Suprapubic skin (tissue), 4 donors: ENCODE data around the gene ERCC1. TPM values are rescaled to one million over a fixed set of nuclear protein-coding genes. Genes with fewer than 3 reads are reported as not detected.

ENCODE experiments used
- DNase-seq, 2 donors: peaks; one replicate each; pipeline ENCODE4 v3.0.0-alpha.2; 2019; ENCODE audit warnings: low spot score in 2 of 2
- H3K27ac ChIP-seq: fragments of 200-600 bp; sonication (generic); one replicate; pipeline ENCODE4 v1.5.1; 2019
- H3K27me3 ChIP-seq: fragments of 200-600 bp; sonication (generic); one replicate; pipeline ENCODE4 v1.5.1; 2019
- H3K36me3 ChIP-seq: fragments of 200-600 bp; sonication (generic); one replicate; pipeline ENCODE4 v1.5.1; 2019
- H3K4me1 ChIP-seq: fragments of 200-600 bp; sonication (generic); one replicate; pipeline ENCODE4 v1.5.1; 2019
- H3K4me3 ChIP-seq: fragments of 200-600 bp; sonication (generic); one replicate; pipeline ENCODE4 v1.5.1; 2019; ENCODE audit warnings: mild to moderate bottlenecking
- H3K9me3 ChIP-seq: fragments of 200-600 bp; sonication (generic); one replicate; pipeline ENCODE4 v1.5.1; 2019
- EP300 ChIP-seq: sonication (generic); formaldehyde crosslinking; IDR thresholded peaks from one replicate; pipeline ENCODE4 v1.6.1; 2017; ENCODE audit warnings: antibody characterized with exemption
- POLR2A ChIP-seq, 2 donors: fragments of 450-650 bp; IDR thresholded peaks; one replicate each; pipeline ENCODE4 v1.6.1; 2017; ENCODE audit warnings: antibody characterized with exemption in 2 of 2, mild to moderate bottlenecking in 2 of 2, moderate library complexity in 2 of 2
- POLR2AphosphoS5 ChIP-seq, 3 donors: sonication (generic); formaldehyde crosslinking; IDR thresholded peaks; one replicate each; pipeline ENCODE4 v1.6.1; 2017; ENCODE audit warnings: antibody characterized with exemption in 3 of 3
- WGBS: methylation state at CpG from one replicate; pipeline ENCODE4 v1.1.5; 2018; 5-methylcytosine and 5-hydroxymethylcytosine counted together
- total RNA-seq, 4 donors: library from RNA; depleted of rRNA; stranded (reverse); fragments of >200 nt; gene quantifications; one replicate each; pipeline ENCODE4 v1.1.0, GENCODE V29; 2016
- TF ChIP-seq, protein P1 (sequence below), 2 donors: fragments of 200-600 bp in 1 of 2; fragments of 450-650 bp in 1 of 2; sonication (generic) in 1 of 2; IDR thresholded peaks; one replicate each; pipeline ENCODE4 v1.5.1; 2016 to 2019; ENCODE audit warnings: antibody characterized with exemption in 2 of 2, mild to moderate bottlenecking in 1 of 2, moderate library complexity in 1 of 2

Gene ERCC1
- total RNA-seq, 4 donors from 2014 or later, result 102 to 120 (median 106) TPM

- Histone ChIP-seq H3K4me3 (peak overlapping the region; percentile 89), H3K36me3 (peaks cover 15% of the 10 kb centered on the region), H3K4me1 (peaks cover 40% of the 10 kb centered on the region), H3K27ac (no peak overlapping the region), H3K27me3 (no peaks in the 10 kb centered on the region), H3K9me3 (no peaks in the 10 kb centered on the region)
- TF ChIP-seq POLR2A (IDR thresholded peaks at IDR 0.05) (no peak), EP300 (no peak), POLR2AphosphoS5 (IDR thresholded peaks at IDR 0.05) (no peak)
- TF ChIP-seq, protein P1, sequence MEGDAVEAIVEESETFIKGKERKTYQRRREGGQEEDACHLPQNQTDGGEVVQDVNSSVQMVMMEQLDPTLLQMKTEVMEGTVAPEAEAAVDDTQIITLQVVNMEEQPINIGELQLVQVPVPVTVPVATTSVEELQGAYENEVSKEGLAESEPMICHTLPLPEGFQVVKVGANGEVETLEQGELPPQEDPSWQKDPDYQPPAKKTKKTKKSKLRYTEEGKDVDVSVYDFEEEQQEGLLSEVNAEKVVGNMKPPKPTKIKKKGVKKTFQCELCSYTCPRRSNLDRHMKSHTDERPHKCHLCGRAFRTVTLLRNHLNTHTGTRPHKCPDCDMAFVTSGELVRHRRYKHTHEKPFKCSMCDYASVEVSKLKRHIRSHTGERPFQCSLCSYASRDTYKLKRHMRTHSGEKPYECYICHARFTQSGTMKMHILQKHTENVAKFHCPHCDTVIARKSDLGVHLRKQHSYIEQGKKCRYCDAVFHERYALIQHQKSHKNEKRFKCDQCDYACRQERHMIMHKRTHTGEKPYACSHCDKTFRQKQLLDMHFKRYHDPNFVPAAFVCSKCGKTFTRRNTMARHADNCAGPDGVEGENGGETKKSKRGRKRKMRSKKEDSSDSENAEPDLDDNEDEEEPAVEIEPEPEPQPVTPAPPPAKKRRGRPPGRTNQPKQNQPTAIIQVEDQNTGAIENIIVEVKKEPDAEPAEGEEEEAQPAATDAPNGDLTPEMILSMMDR (IDR thresholded peaks at IDR 0.05), result no peak
- DNase-seq, result no peak
- WGBS, result 89% methylated on average over 12 of the region's 15 CpGs
These were observed 47.0 kb upstream of the ERCC1 start for GRCh38 chr19:45470762-45471081.

DNA sequence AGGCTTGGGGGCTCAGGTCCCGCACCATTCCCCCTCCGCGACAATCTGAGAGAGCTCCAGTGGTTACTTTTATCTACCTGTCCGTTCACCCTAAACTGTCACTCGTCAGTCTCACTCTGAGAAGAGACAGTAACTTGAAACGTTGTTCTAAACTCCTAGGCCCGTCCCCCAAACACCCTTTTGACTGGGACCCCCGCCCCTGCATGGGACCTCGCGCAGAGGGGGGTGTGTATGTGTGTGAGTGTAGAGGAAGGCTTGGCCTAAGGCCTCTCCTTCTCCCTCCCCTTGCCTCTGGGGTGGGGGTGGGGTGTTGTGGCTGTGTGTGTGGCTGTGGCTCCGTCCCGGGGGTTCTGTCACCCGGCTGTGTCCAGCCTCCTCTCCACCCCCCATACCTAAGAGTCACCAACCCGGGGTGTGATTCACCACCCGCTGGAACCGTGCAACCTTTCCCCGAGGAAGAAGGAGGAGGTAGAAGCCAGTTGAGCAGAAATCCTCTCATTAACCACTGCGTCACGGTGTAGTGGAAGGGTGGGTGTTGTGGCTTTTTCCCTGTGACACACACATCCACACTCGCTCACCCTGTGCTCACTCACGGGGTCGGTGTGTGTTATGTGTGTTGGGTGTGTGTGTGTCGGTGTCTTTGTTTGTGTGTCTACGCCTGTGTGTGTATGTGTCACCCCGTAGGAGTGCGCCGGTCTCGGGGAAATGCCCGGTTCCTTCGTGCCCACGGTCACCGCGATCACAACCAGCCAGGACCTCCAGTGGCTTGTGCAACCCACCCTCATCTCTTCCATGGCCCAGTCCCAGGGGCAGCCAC lies 46.4 kb upstream of the ERCC1 start:
- Histone ChIP-seq H3K4me1 (peaks cover 40% of the 10 kb centered on the region), H3K4me3 (peak overlapping the region; percentile 89), H3K9me3 (no peaks in the 10 kb centered on the region), H3K36me3 (peaks cover 15% of the 10 kb centered on the region), H3K27me3 (no peaks in the 10 kb centered on the region), H3K27ac (peak overlapping the region; percentile 96)
- peak in 1 of 2 donors; percentile 4 for TF ChIP-seq POLR2A (IDR thresholded peaks at IDR 0.05)
- TF ChIP-seq POLR2AphosphoS5 (IDR thresholded peaks at IDR 0.05), result no peak
- DNase-seq, result peak in 1 of 2 donors; percentile 85
- 36% methylated on average over 20 of the region's 33 CpGs for whole genome bisulfite sequencing

DNA sequence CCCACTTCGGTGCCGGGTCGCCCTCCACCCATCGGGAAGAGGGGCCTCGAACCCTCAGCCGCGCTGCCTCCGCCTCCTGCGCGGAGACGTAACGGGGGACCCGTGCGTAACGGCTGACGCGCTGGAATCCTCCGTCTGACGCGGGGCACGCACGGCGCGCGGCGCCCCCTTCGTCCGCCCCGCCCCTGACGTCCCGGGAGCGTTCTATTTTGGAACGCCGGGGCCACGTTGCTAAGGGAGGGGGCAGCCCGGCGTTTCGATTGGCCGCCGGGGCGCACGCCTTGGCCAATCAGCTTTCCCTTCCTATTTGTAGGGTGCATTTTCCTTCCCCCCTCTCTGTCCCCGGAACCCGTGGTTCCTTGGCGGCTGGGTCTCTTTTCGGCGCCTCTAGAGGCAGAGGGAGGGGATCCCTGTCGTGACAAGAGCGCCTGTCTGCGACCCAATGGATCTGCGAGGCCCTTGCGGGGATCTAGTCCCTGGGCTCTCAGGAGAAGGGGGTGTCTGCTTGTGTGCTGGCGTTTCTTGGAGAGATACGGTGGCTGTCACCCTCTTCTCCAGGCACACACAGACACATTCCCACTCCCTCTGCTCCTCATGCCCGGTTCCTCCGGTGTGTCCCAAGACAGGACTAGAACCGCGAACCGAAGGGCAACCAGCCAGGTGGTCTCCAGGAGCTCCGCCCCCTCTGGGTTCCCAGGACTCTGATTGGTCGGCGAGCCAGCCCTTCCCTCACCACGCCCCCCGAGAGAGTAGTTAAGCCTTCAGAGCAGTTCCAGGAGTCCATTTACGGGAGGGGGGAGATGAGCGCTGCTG lies 45.6 kb upstream of the ERCC1 start:
- Histone ChIP-seq H3K36me3 (peaks cover 15% of the 10 kb centered on the region), H3K27ac (peak overlapping the region; percentile 96), H3K27me3 (no peaks in the 10 kb centered on the region), H3K9me3 (no peaks in the 10 kb centered on the region), H3K4me3 (peak overlapping the region; percentile 89), H3K4me1 (peaks cover 40% of the 10 kb centered on the region)
- 0% methylated on average over 40 of the region's 66 CpGs for WGBS
- TF ChIP-seq, protein P1 (IDR thresholded peaks at IDR 0.05), result no peak
- TF ChIP-seq POLR2AphosphoS5 (IDR thresholded peaks at IDR 0.05), result peak; percentile 39 to 99 (median 55)
- peak; percentile 15 to 50 for TF ChIP-seq POLR2A (IDR thresholded peaks at IDR 0.05)
- peak; percentile 98 for TF ChIP-seq EP300
- DNase-seq, result peak; percentile 95 to 97

DNA sequence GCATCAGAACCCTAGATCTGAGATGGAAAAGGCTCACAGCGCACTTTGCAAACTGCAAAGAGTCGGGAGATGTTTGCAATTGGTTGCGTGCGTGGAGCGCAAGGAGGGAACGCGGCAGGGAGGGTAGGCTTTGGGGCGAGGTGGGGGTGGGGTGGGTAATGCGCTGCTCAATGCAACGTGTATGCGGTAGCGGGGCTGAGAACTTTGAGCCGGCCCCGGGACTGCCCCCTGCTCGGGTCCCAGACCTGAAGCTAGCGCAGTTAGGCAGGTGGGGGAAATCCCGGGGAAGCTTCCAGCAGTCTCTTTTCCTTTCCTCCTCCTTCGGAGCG lies 45.0 kb upstream of the ERCC1 start:
- DNase-seq, result no peak
- 0% methylated on average over 10 of the region's 19 CpGs for WGBS
- Histone ChIP-seq H3K27me3 (no peaks in the 10 kb centered on the region), H3K27ac (peak overlapping the region; percentile 96), H3K9me3 (no peaks in the 10 kb centered on the region), H3K36me3 (peaks cover 12% of the 10 kb centered on the region), H3K4me1 (peaks cover 40% of the 10 kb centered on the region), H3K4me3 (peak overlapping the region; percentile 89)
- no peak for TF ChIP-seq POLR2AphosphoS5 (IDR thresholded peaks at IDR 0.05)
- no peak for TF ChIP-seq EP300
- TF ChIP-seq POLR2A (IDR thresholded peaks at IDR 0.05), result no peak
- TF ChIP-seq, protein P1 (IDR thresholded peaks at IDR 0.05), result no peak

DNA sequence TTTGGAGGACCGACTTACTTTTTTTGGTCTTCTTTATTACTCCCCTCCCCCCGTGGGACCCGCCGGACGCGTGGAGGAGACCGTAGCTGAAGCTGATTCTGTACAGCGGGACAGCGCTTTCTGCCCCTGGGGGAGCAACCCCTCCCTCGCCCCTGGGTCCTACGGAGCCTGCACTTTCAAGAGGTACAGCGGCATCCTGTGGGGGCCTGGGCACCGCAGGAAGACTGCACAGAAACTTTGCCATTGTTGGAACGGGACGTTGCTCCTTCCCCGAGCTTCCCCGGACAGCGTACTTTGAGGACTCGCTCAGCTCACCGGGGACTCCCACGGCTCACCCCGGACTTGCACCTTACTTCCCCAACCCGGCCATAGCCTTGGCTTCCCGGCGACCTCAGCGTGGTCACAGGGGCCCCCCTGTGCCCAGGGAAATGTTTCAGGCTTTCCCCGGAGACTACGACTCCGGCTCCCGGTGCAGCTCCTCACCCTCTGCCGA lies 44.5 kb upstream of the ERCC1 start:
- WGBS, result under 1% methylated on average over 31 of the region's 31 CpGs

More for the DNA sequence above, 44.5 kb upstream of the ERCC1 start:
- H3K27me3 ChIP-seq, result no peaks in the 10 kb centered on the region
- no peaks in the 10 kb centered on the region for H3K9me3 ChIP-seq
- TF ChIP-seq, protein P1 (IDR thresholded peaks at IDR 0.05), result no peak
- TF ChIP-seq POLR2AphosphoS5 (IDR thresholded peaks at IDR 0.05) (no peak), EP300 (no peak), POLR2A (IDR thresholded peaks at IDR 0.05) (no peak)
- DNase-seq, result peak in 1 of 2 donors; percentile 89
- peak overlapping the region; percentile 89 for H3K4me3 ChIP-seq
- peaks cover 40% of the 10 kb centered on the region for H3K4me1 ChIP-seq
- H3K27ac ChIP-seq, result peak overlapping the region; percentile 96
- peaks cover 10% of the 10 kb centered on the region for H3K36me3 ChIP-seq
